H54 (cell line): ENCODE results near the gene NHLRC1.

Source experiments
- DNase-seq: peaks from one replicate; pipeline ENCODE4 v3.0.0; 2011; ENCODE audit warnings: low spot score, mixed read lengths; ENCODE audit not compliant: insufficient read length
- FAIRE-seq: peaks from 3 replicates; lab custom pipeline; 2011; peaks lifted over from hg19 to GRCh38; lab: Jason Lieb, UNC
- POLR2A ChIP-seq: IDR thresholded peaks from 2 replicates; pipeline ENCODE4 v1.6.1; 2011; ENCODE audit warnings: low read depth, mild to moderate bottlenecking, low read length

The NHLRC1 gene

DNA sequence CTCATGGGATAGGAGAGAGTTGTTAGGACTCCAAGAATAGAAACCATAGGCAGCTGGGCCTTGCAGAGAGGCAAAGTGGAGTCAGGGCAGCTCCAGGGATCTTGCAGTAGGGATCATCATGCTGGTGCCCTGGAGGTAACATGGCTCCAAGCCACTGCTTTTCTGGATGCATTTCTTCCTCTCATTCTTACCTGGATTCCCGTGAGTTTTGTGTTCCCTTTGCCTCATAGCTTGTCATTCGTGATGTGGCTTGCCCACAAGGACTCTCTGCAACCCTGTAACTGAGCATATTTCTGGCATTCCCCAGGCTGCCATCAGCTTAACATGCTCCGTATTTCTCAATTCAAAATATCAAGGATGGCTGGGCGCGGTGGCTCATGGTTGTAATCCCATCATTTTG, 5.3 kb downstream of the NHLRC1 start:
- FAIRE-seq, result no peak
- TF ChIP-seq POLR2A, result no peak

DNA sequence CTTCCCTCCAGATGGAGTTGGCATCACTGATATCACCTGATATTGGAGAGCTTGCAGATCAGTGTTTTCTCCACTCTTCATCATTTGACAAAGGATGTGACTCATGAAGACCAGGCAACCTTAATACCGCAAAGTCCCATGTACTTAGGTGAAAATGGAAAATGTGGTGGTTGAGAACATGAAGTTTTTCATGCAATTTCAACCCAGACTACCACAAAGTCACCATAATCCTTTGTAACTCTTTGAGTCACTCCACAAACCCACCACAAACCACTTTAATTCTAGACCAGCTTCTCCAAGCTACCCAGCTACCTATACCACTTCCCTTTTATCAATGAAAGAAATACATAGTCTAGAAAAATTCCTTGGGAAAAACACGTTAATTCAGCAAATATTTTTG, 7.1 kb downstream of the NHLRC1 start:
- TF ChIP-seq POLR2A, result no peak
- DNase-seq (no peak), FAIRE-seq (no peak)

More for the DNA sequence above, 5.3 kb downstream of the NHLRC1 start:
- DNase-seq, result no peak

DNA sequence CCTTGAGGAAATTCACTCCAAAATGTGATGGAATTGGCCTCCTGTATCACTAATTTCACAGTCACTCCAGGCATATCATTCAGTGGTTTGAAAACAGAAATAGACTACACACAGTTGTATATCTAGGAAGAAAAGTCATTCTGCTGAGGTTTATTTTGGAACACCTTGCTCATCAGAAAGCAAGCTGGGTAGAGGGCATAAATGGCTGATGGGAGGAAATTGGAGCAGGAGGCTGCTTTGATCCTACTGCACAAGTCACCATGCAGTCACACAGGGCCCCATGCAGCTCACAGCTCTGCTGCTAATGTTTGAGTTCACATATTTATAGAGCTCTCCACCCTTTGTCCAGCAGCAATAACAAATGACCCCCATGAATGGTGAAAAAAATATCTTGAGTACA, 12.3 kb downstream of the NHLRC1 start:
- FAIRE-seq, result no peak
- no peak for DNase-seq
- no peak for TF ChIP-seq POLR2A

DNA sequence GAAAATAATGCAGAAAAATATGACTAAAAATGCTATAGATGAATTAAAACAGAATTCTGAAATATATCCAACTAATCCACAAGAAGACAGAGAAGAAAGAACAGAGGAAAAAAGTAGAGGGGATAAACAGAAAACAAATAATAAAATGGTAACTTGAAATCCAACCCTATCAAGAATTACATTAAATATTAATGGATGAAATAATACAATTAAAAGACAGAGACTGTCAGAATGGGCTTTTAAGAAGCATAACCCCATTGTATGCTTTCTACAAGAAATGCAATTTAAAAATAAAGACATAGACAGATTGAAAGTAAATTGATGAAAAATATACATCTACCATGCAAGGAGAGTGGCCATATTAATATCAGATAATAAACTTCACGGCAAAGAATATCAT, 15.4 kb downstream of the NHLRC1 start:
- no peak for DNase-seq
- TF ChIP-seq POLR2A, result no peak
- no peak for FAIRE-seq

DNA sequence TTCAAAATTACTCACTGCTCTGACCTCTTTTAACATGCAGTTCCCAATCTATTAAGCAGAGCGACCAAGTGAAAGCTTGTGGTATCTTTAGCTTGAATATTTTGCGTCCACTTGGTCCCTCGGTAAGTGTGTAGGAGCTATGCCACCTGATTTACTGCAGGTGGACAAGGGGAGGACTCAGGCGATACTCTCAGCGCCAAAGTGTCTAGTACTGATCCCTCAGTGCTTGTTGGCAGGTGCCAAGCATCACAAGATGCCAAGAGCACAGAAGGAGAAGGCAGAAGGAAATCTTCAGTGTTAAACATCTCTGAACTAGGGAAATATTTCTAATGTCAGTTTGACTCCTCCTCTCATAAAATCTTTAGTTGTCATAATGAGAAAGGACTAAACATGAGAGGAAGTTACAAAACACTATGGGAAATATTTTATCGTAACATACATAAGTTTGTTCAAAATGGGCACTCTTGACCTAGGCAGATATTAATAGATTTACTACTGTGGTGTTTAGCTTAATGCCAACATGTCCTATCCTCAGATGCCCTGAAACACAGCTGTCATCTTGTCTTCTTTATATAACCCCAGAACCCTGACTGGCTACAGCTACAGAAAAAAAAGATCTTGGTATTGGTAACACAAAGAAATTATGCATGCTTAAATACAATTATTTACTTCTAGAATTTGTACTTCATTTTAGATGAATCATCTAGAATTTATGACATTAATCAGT, 19.5 kb downstream of the NHLRC1 start:
- FAIRE-seq, result no peak
- no peak for DNase-seq

DNA sequence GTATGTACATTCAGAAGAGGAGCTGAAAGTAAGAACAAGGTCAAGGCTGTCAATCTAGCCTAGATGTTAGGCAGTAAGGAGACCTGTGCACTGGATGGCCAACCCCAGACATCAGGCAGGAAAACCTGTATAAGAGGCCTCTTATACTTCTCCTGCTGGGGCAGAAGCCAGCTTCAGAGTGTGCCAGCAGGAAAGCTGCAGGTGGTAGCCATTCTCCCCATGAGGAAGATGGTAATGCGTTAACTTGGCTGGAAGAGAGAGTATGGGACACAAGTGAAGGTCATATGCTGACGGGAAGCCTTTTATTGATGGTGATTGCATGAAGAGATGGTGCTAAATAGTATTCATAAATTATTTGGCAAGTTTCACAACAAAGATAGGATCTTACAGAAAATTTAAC, 20.6 kb downstream of the NHLRC1 start:
- TF ChIP-seq POLR2A, result no peak
- no peak for DNase-seq
- no peak for FAIRE-seq

More for the DNA sequence above, 19.5 kb downstream of the NHLRC1 start:
- no peak for TF ChIP-seq POLR2A

DNA sequence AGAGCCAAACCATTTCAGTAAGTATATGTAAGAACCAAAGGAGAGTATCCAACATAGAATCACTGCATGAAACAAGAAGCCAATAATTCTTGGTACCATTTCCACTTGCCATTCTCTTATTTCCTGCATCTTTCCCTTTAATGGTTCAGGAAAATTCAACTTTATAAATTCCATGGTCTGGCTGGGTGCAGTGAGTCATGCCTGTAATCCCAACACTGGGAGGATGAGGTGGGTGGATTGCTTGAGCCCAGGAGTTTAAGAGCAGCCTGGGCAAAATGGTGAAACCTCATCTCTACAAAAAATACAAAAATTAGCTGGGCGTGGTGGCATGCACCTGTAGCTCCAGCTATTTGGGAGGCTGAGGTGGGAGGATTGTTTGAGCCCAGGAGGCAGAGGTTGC, 21.2 kb downstream of the NHLRC1 start:
- TF ChIP-seq POLR2A, result no peak
- FAIRE-seq, result no peak
- DNase-seq, result no peak

DNA sequence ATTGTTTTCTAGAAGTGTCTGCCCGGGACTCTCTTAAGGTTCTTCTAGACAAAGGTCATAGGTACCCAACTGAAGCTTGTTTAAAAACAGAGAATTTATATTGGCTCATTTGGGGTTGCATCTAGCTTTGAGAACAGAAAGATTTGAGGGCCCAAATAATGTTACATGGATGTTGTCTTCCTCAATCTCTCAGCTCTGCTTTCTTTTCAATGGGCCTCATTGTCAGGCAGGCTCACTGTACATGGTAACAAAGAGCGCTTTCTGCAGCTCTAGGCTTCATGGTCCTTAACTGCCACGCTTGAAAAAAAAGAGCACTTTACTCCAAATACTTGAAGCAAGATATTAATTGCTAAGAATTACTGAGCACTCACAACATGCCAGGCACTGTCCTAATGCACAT, 22.2 kb downstream of the NHLRC1 start:
- no peak for FAIRE-seq
- no peak for DNase-seq
- no peak for TF ChIP-seq POLR2A

DNA sequence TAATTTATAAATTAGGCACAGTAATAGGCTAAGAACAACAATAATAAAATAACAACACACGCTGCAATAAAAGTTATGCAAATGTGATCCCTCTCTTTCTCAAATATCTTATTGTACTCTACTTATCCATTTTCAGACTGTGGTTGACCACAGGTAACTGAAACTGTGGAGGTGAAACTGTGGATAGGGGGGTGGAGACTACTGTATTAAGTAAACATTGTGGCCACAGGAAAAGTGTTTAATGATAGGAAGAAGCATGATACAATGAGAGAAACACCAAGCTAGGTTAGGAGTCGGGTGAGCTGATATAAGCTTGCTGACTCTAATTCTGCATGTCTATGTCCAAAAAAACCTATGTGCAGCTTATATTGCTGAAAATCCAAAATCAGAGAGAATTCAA, 23.0 kb downstream of the NHLRC1 start:
- FAIRE-seq (no peak), DNase-seq (no peak)
- TF ChIP-seq POLR2A, result no peak

DNA sequence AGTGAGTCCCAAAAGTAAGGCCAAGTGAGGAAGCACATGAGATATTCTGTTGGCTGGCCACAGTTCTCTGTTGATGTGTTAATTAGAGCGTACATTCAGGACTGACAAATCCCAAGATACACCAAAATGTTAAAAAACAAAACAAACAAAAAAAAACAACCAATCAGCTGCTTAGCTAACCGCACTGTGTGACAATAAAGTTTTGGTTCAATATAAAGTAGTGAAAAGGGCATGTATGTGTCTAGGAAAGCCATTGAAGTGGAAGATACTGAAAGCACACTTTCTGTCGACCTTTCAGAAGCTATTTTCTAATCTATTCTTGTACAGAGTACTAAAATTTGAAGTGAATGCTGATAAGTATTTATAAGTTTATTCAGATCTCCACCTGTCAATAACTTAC, 26.1 kb downstream of the NHLRC1 start:
- TF ChIP-seq POLR2A, result no peak
- no peak for DNase-seq
- no peak for FAIRE-seq

DNA sequence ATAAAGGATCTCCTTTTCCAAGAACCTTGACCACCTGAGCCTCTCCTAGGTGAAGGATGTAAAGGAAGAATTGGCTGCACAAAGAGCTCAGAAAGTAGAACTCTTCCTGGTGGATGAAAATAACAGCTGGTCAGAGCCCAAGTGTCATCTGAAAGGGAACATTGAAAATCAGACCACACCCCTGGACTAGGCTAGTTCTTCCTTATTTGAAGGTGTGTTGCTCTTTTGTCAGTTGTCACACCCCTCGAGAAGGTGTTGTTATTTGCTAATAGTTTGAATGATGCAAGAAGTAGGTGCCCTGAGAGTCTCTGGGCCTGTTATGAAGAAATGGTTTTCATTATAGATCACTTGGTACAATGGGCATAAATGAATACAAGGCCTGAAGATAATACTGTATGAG, 31.1 kb downstream of the NHLRC1 start:
- no peak for TF ChIP-seq POLR2A
- DNase-seq (no peak), FAIRE-seq (no peak)

DNA sequence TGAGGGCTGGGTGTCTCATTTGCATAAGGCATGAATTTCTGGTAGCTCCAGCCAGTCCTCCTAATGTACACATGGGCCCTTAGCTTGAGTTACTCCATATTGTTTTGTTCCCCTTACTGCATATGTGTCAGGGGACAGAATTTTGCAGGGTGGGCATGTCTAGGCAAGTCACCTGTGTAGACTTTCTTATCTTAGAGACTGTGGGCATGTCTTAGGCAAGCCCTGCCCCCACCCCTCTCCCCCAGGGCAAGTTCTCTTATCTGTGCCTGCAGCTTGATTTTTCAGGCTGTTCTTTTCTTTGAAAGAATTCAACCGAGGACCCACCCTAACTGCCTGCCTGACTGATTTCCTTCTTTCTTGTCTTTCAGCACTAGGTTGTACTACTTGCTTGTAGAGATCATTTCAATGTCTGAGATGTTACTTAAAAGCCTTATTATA, 32.1 kb downstream of the NHLRC1 start:
- no peak for TF ChIP-seq POLR2A
- FAIRE-seq, result no peak
- DNase-seq, result no peak

DNA sequence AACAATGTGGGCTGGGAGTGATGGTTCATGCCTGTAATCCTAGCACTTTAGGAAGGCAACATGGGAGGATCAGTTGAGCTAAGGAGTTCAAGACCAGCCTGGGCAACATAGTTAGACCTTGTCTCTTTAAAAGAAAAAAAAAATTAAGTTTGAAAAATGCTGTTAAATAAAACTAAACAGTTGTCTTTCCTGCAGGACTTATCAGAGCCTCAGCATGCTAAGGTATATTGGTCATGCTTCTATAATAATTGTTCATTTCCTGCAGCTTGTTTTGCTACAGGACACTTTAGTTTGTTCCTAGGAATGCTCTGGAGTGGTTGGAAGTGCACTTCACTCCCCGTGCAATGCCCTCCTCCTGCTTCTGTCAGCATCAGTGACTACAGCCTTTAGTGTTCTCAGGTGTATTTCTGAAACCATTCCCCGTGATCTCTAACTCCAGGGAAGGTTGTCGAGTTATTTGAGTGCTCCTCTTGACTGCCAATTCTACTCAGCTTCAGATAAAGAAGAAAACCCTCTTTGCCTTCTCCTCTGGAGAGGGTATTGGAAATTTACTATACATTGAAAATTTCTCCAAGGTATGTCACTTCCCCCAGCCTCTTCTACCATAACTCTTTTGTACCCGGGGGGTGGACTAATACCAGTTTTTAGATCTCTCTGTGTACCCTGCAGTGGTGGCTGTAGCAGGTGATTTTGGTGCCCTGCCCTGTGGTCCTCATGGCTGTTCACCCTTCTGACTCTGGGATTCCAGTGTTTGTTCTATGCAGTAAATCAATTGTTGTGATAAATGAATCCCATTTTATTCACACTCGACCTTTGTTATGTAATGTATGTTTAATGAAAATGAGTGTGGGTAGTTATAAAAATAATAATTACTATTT, 33.8 kb downstream of the NHLRC1 start:
- DNase-seq (no peak), FAIRE-seq (no peak)
- no peak for TF ChIP-seq POLR2A

DNA sequence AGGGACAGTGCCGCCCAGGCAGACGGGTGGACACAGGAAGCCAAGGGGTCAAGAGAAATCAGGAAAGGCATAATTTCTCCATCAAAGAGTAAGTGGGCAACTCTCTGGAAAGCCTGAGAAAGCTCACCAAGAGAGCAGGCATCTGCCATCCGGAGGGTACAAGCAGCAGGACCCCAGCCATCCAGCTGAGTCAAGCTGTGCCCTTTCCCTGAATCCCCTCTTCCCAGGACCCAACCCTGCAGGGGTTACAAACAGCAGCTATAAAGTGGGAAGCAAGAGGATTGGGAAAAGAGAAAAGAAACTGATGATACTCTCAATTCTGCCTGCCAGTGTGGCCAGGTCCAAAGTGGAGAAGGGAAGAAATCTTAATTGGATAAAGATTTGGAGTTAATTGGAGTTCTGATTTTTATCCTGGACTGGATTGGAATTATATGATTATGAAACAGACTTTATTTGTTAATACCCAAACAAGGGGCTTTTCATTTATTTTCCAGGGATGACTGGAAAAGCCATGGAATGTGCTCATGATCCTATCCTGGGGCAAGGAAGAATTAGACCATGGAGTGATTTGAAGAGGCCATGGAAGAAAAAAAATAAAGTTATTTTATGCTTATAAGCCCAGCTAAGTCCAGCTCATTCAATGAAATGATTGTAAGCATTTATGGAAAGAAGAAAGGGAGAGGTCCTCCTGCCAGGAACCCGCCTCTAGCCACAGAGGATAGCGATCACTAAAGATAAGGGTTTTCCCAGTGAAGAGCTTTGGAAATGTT, 34.9 kb downstream of the NHLRC1 start:
- no peak for DNase-seq

More for the DNA sequence above, 34.9 kb downstream of the NHLRC1 start:
- no peak for TF ChIP-seq POLR2A
- no peak for FAIRE-seq
